Right renal pelvis (tissue), 4 donors: Measurements from ENCODE around the gene MORN4. TPM values are rescaled to one million over a fixed set of nuclear protein-coding genes. Genes with fewer than 3 reads are reported as not detected.
"Not testable (repeated sequence)": the region's sequence is repeated elsewhere in the genome, so short reads cannot be mapped to it uniquely, and the experiment has no call there.

ENCODE experiments used
- DNase-seq, 4 donors: peaks; one replicate each; pipeline ENCODE4 v3.0.0-alpha.2; 2013; ENCODE audit warnings: low read depth in 4 of 4, low spot score in 3 of 4, missing footprints in 1 of 4
- polyA plus RNA-seq, 4 donors: library from polyadenylated mRNA; unstranded; fragments of 120-200 nt; gene quantifications; one replicate each; pipeline ENCODE4 v1.2.1, GENCODE V29; 2013; ENCODE audit not compliant: insufficient read length in 4 of 4

MORN4 gene
- polyA plus RNA-seq, 4 donors: 18.7 to 25.0 (median 23.1) TPM

GRCh38 chr10:97598407-97599271, 34.7 kb downstream of the MORN4 start:
- no peak for DNase-seq

- DNase-seq: no peak
These were observed 35.5 kb downstream of the MORN4 start for GRCh38 chr10:97597778-97598177.

- DNase-seq: no peak
These were observed 36.9 kb downstream of the MORN4 start for GRCh38 chr10:97596101-97597082.

- no peak for DNase-seq
These were observed 39.9 kb downstream of the MORN4 start for GRCh38 chr10:97593421-97593820.

- DNase-seq: no peak
These were observed 42.4 kb downstream of the MORN4 start for GRCh38 chr10:97590748-97591495.

GRCh38 chr10:97590082-97590747, 43.1 kb downstream of the MORN4 start:
- DNase-seq: no peak

- DNase-seq: no peak
These were observed 43.8 kb downstream of the MORN4 start, which contains the start of gene C10orf62 for GRCh38 chr10:97589479-97589878. C10orf62 (plus strand) TSS chr10:97589721; CDS start chr10:97589898, 177 bp downstream.

GRCh38 chr10:97587183-97587582, 46.1 kb downstream of the MORN4 start:
- DNase-seq: no peak

GRCh38 chr10:97585439-97585811, 47.9 kb downstream of the MORN4 start:
- DNase-seq: no peak

GRCh38 chr10:97584798-97585438, 48.4 kb downstream of the MORN4 start:
- no peak for DNase-seq

GRCh38 chr10:97584060-97584797, 49.1 kb downstream of the MORN4 start, which contains the start of gene HOGA1:
HOGA1 (plus strand) TSS chr10:97584389; CDS start chr10:97584704, 315 bp downstream.
- peak in 3 of 4 donors; percentile 36 to 48 (median 47) for DNase-seq

GRCh38 chr10:97583476-97583875, 49.8 kb downstream of the MORN4 start:
- no peak for DNase-seq

- no peak for DNase-seq
These were observed 51.1 kb downstream of the MORN4 start for GRCh38 chr10:97582169-97582568.

GRCh38 chr10:97580421-97581367, 52.6 kb downstream of the MORN4 start:
- DNase-seq: no peak

GRCh38 chr10:97578171-97578844, 55.0 kb downstream of the MORN4 start:
- no peak for DNase-seq

- no peak for DNase-seq
These were observed 55.6 kb downstream of the MORN4 start for GRCh38 chr10:97577701-97578100.

GRCh38 chr10:97576487-97576886, 56.8 kb downstream of the MORN4 start:
- not testable (repeated sequence) for DNase-seq
